Gastrocnemius medialis (tissue), 4 donors: ENCODE results near the gene ATF7.

Experiments used
- POLR2A ChIP-seq, 2 donors: fragments of 450-650 bp; IDR thresholded peaks; one replicate each; pipeline ENCODE4 v1.6.1; 2017; ENCODE audit warnings: antibody characterized with exemption in 2 of 2, mild to moderate bottlenecking in 2 of 2, moderate library complexity in 2 of 2
- TF ChIP-seq, protein P1 (sequence below), 5 experiments: fragments of 450-650 bp in 3 of 5; fragments of 200-600 bp in 2 of 5; sonication (generic) in 2 of 5; IDR thresholded peaks in 4 of 5; conservative IDR thresholded peaks in 1 of 5; 1 replicate in 4 of 5; 2 replicates in 1 of 5; pipeline ENCODE4 v1.5.1; 2016 to 2019; ENCODE audit warnings: antibody characterized with exemption in 5 of 5, mild to moderate bottlenecking in 3 of 5, moderate library complexity in 3 of 5

DNA sequence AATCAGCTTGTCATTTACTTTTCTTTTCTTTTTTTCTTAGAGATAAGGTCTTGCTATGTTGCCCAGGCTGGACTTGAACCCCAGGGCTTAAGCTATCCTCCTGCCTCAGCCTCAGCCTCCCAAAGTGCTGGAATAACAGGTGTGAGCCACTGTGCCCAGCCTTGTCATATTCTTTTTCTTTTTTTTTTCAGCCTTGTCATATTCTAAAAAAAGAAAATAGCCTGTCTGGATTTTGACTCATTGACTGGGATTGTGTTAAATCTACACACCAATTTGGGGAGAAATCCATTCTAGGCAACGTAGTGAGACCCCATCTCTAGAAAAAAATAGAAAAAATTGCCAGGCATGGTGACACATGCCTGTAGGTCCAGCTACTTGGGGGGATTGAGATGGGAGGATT, 25.6 kb upstream of the ATF7 start:
- TF ChIP-seq, protein P1, sequence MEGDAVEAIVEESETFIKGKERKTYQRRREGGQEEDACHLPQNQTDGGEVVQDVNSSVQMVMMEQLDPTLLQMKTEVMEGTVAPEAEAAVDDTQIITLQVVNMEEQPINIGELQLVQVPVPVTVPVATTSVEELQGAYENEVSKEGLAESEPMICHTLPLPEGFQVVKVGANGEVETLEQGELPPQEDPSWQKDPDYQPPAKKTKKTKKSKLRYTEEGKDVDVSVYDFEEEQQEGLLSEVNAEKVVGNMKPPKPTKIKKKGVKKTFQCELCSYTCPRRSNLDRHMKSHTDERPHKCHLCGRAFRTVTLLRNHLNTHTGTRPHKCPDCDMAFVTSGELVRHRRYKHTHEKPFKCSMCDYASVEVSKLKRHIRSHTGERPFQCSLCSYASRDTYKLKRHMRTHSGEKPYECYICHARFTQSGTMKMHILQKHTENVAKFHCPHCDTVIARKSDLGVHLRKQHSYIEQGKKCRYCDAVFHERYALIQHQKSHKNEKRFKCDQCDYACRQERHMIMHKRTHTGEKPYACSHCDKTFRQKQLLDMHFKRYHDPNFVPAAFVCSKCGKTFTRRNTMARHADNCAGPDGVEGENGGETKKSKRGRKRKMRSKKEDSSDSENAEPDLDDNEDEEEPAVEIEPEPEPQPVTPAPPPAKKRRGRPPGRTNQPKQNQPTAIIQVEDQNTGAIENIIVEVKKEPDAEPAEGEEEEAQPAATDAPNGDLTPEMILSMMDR (IDR thresholded peaks at IDR 0.05 in 4 of 5, conservative IDR thresholded peaks at IDR 0.05 in 1 of 5) = no peak
- TF ChIP-seq POLR2A (IDR thresholded peaks at IDR 0.05) = no peak
